HG03432 (cell line): ENCODE data around the gene NAV3.

Source experiments
- ATAC-seq: cut with Tn5 transposase; IDR thresholded peaks from one replicate; pipeline ENCODE4 v1.9.1; 2021; ENCODE audit warnings: mild to moderate bottlenecking, moderate library complexity; ENCODE audit not compliant: unreplicated experiment

Gene NAV3

DNA sequence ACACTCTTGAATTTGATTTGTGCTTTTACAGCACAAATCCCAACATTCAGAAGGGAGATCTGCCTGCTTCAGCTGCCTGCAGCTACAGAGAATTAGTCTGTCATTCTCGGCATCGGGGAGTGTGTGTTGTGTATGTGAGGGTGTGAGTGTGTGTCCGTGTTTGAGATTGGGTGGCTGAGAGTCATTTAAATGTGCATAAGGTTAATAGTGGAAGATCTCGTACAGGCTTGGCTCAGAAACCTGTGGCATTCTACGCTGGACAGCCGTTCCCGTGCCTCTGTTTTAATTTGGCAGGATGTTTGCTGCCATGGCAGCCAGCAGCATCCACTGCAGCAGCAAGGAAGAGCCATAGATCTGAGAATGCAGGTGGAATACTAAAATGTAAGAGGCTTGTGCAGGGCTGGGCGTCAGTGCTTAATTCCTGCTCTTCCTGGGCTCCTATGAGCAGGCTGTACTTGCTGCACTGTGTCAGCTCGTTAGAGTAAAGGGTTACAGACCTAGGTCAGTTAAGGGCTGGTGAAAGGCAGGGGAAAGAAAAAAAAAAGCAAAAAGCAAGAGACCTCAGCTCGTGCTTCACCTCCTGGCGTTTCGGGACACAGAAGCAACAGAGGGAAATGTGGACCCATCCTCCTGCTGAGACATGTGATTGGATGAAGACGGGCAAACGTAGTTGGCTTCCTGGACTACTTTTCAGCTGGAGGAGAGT lies 205.4 kb downstream of the NAV3 start:
- ATAC-seq: no peak

DNA sequence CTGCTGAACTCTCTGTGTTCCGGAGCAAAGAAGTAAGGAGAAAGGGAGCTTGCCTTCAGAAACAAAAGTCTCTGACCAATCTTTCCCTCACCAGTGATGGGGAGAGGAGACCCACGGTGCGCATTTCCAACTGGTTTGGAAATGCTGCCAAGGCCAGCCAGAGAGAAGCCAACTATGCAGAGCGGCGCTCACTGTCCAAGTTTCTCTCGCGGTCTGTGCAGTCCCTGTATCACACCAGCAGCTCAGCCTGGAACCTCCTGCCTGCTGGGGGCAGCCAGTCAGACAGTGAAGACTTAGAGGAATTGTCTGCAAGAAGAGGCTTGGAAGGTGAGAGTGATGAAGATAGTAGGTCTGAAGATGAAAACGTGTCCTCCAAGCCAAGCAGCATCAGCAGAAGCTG lies 206.2 kb downstream of the NAV3 start:
- no peak for ATAC-seq

DNA sequence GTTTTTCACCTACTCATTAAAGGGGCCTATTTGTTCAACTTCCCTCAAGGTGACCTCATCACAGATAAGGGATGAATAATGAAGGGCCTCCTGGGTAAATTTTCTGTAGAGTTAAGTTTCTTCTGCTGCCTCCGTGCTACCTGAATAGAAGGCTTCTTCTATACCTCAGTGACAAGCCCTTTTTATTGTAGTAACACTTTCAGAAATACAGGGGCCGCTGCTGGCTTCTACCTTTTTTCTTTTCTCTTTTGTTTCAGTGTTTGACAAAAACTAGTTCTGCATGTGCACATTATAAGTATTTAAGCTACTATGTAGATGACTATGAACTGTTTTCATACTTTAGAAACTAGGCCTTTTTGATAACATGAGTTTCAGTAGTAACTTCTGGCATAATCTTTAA lies 207.0 kb downstream of the NAV3 start:
- ATAC-seq: no peak

DNA sequence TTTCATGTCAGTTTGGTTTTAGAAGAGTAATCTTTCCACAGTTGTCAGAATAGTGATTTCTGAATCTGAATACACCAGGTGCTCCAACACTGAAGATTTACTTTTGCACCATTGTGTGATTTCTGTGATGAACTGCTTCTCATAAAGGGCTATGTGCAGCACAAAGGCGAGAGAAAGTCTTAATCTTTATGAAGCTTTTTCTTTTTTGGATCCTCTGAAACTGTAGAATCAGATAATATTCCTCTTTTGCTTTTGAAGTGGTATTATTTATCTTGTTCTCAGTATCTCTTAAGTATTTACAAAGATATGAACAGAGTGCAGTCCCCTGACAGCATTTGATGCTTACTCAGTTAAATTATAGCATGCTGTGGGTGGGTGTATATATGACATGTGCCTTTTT lies 207.8 kb downstream of the NAV3 start:
- no peak for ATAC-seq

DNA sequence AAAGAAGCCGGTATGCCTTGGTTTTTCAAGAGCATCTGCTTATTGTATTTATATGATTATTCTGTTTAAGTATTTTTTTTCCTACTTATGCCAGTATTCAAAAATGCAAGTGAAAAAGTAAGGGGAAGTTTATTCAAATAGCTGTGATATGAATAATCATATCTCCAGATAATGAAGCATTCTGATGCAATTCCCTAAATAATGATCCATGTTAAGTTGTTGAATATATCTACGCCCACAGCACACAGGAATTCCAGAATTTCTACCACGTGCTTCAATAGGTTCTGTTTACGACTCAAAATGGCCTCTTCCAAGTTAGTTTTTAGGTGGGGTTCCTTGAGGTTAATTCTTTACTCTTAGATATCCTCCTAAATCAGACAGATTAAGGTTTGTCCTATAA lies 208.3 kb downstream of the NAV3 start:
- ATAC-seq: no peak

DNA sequence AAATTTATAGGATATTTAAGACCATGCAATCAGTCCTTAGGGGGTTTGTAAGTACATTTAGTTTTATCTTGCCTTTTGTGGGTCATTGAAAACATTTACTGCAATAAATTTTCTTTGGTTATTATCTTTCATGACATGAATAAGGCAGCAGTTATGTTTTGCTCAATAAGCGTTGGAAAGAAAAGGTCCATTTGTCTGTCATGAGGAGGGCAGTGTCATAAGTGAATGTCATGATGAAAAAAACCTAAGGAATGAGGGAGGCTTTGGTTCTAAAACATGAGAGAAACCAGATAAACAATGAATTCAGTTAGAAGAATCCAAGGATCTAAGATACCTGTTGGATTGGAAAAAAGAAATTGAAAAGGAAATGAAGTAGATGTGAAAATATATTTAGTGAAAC lies 209.4 kb downstream of the NAV3 start:
- ATAC-seq: no peak

DNA sequence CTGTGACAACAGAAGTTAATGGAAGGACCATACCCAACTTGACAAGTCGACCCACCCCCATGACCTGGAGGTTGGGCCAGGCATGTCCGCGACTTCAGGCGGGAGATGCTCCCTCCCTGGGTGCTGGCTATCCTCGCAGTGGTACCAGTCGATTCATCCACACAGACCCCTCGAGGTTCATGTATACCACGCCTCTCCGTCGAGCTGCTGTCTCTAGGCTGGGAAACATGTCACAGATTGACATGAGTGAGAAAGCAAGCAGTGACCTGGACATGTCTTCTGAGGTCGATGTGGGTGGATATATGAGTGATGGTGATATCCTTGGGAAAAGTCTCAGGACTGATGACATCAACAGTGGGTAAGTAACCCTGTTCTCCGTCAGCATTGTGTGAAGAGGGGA lies 220.1 kb downstream of the NAV3 start:
- ATAC-seq: no peak

DNA sequence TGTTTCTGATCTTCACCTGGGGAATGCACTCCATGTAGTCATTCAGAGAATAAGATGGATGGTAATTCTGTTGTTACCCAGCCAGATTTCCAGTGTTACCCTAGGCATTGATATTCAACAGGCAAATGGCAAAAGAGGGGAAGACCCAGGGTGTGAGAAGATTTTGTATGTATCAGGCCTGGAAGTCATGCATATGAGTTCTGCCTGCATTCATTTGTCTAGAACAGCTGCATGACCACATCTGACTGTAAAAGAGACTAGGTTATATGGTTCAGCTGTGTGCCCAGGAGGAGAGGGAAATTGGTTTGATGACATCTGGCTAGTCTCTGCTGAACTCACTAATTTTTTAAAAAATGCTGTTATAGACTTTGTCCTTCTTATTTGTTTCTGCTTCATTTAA lies 224.9 kb downstream of the NAV3 start:
- ATAC-seq: no peak

DNA sequence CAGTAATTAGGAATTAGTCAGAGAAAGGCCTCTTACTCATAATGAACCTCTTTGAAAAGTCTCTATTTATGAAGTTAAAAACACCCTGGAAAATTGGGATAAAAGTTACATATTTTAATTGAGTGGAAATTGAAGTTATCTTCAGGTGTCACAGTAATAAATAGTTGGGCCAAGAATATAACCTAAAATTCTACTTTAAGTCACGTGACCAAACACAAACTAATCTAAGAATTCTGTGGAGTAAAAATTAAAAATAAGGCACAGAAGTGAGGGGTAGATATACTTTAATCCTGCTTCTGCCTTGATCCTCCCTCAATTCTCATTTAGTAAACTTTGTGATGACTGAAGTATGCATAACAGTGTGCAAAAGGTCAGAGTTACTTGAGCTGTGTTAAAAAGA lies 226.4 kb downstream of the NAV3 start:
- no peak for ATAC-seq

DNA sequence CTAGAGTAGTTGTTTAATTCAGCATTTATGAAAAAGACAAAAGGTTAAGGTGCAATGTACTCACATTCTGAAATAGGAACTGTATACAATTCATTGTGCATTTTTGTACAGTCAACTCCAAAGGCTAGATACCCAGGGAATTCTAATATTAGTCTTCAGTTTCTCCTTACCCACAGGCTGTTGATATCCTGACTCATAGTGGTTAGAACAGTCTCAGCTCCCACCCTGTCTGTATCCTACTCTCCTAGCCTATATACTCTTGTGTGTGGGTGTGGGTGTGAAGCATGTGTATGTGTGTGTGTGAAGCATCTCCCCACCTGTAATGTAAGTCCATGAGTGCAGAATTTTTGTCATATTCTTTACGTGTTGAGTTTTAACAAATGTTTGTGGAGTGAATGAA lies 229.5 kb downstream of the NAV3 start:
- no peak for ATAC-seq

DNA sequence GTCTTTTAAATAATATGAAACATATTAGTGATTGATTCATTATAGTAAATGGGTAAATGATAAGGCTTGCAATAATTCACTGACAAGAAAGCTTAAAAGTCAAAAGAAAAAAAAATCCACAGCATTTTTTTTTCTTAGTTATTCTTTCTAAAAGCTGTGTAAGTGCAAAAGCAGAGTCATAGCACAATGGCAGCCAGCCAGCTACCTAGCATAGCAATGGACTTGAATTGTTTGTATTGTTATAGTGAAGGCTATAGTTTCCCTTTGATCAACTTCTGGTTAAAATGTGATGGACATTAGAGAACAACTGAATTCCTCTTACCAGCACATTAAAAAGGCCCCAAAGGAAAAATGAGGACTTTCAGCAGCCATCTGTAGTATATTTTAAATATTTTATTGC lies 232.1 kb downstream of the NAV3 start:
- no peak for ATAC-seq

GRCh38 chr12:78081590-78082314 lies 251.1 kb downstream of the NAV3 start:
- ATAC-seq: peak; percentile 44

- ATAC-seq: no peak
These were observed 255.0 kb downstream of the NAV3 start for GRCh38 chr12:78085542-78086182.

DNA sequence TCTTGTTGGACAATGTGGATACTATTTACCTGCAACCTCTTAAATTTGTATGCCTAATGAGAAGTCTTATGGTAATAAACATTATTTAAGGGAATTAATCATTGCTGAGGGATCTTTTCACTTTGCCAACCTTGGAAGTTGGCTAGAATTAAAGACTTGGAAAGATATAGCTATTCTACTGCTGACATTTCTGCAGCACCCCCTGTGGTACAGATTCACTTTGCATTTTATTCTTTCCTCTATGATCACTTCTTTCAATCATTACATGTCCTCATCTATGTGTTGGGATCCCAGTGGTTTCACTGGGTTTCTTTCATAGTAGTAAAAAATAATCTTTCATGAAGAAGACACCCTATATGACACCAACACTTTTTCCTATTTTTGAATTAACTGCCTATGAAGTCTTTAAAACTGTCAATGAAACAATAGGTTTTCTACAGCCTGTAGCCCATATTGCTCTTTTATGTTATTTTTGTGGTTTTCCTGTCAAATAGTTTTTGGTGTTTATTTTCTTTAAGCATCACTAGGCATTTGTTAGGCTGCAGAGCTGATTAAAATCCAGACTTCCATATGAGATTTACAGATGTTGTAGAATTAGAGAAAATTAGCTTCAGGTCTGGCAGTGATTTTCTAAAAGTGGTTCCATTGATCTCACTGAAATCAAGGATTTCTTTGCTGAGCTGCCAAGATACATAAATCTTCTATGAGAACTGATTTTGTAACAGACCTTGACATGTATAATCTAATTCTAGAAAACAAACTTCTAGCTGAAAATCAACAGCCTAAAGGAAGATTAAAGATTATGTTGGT lies 256.1 kb downstream of the NAV3 start:
- no peak for ATAC-seq

DNA sequence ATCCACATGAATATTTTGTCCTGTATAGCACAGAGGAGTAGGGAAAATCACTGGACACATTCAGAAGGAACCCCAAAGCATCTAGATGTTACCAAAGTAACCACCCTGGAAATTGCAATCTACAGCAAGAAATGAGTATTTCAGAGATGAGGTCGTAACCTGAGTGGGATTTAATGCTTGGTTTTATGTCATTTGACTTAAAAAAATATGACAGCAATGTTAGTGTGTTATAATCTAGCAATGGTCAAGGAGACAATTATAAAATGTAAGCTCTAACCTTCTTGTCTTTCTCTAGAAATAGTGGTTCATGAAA lies 256.6 kb downstream of the NAV3 start:
- ATAC-seq: no peak

DNA sequence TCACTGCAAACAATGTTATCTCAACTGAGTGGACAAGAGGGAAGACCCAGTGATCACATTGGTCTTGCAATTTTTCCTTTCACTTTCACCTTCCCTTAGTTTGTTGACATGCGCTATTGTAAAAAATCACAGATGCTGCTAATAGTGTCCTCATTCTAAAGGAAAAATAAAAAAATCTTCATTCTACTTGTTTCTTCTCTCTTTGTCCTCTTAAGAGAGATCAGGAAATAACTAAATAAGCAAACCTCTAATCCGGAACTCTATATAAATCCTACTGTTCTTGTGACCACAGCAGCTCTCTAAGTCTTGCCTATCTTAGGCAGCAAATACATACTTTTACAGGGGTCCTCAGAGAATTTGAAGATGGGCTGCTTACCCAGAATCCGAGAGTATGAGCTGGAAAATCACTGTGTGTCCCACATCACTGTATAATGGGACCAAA lies 257.7 kb downstream of the NAV3 start:
- peak; percentile 67 for ATAC-seq

GRCh38 chr12:78090266-78090665 lies 259.6 kb downstream of the NAV3 start:
- no peak for ATAC-seq

DNA sequence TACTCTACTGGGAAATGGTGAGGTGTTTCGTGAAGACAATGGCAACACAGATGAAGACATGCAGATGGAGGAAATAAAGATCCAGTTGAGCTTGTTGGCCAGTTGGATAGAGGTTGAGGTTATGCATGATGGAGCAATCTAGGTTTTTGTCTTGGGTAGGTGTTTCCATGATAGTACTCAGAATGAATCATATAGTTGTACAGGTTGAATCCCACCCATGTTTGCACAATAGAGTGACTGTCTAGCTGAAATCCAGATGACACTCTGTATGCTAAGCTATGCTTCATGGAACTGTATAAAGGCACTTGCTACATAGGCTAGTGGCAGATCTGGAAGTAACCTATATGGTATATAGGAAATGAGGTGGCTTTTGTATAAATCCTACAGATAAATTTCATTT lies 264.9 kb downstream of the NAV3 start:
- ATAC-seq: no peak

- no peak for ATAC-seq
These were observed 266.4 kb downstream of the NAV3 start for GRCh38 chr12:78096909-78097597.

GRCh38 chr12:78099806-78100205 lies 269.1 kb downstream of the NAV3 start:
- ATAC-seq: no peak
